Measurements from ENCODE around the gene MRPL12.

DNA sequence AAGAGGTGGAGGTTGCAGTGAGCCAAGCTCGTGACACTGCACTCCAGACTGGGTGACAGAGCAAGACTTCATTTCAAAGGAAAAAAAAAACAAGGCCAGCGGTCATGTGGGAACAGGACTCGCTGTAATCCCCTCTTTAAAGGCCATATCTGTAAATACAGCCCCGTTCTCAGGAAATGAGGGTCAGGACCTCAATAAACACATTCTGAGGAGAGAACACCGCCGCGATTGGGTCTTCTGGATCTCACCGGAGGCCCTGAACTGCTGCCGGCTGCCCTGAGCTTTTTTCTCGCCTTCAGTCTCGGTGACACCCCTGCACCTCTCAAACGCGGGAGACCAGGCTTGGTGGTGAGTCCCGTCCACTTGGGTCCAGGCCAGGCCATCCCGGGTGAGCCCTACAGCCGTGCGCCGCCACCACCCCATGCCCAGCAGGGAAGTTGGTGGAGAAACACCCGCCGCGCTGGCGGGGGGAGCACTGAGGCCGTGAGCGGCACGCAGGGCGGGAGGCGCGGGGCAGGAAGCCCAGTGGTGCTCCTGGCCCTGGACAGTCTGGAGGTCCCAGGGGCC is 37.3 kb downstream of the MRPL12 start:
- TF ChIP-seq, protein P1, sequence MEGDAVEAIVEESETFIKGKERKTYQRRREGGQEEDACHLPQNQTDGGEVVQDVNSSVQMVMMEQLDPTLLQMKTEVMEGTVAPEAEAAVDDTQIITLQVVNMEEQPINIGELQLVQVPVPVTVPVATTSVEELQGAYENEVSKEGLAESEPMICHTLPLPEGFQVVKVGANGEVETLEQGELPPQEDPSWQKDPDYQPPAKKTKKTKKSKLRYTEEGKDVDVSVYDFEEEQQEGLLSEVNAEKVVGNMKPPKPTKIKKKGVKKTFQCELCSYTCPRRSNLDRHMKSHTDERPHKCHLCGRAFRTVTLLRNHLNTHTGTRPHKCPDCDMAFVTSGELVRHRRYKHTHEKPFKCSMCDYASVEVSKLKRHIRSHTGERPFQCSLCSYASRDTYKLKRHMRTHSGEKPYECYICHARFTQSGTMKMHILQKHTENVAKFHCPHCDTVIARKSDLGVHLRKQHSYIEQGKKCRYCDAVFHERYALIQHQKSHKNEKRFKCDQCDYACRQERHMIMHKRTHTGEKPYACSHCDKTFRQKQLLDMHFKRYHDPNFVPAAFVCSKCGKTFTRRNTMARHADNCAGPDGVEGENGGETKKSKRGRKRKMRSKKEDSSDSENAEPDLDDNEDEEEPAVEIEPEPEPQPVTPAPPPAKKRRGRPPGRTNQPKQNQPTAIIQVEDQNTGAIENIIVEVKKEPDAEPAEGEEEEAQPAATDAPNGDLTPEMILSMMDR (IDR thresholded peaks at IDR 0.05): no peak
- TF ChIP-seq POLR2AphosphoS5 (IDR thresholded peaks at IDR 0.05): no peak
- TF ChIP-seq POLR2A (IDR thresholded peaks at IDR 0.05): no peak

Data from upper lobe of left lung (tissue), 4 donors.